BJ (cell line): ENCODE data around the gene RHOF. TPM values are rescaled to one million over a fixed set of nuclear protein-coding genes. Genes with fewer than 3 reads are reported as not detected.

Source experiments
- CTCF ChIA-PET: fragments of 350-600 bp; formaldehyde crosslinking; extraction: SDS; loops from one replicate; lab custom pipeline; 2021; ENCODE audit warnings: antibody characterized with exemption, inconsistent platforms; lab: Yijun Ruan, JAX
- POLR2A ChIA-PET: fragments of 300-600 bp; sonication (Branson Sonifier 250); formaldehyde crosslinking; extraction: SDS; loops from one replicate; lab custom pipeline; 2021; ENCODE audit warnings: antibody characterized with exemption; lab: Charles Lee
- DNase-seq: peaks from one replicate; pipeline ENCODE4 v3.0.0-alpha.2; 2011; ENCODE audit warnings: low read depth
- H3K27me3 ChIP-seq: 2 replicates; pipeline ENCODE4 v1.6.0; 2011; ENCODE audit warnings: low read length; ENCODE audit not compliant: control insufficient read depth, insufficient read depth
- H3K36me3 ChIP-seq: 2 replicates; pipeline ENCODE4 v1.5.1; 2011; ENCODE audit warnings: low read length; ENCODE audit not compliant: control insufficient read depth, insufficient read depth
- H3K4me3 ChIP-seq: 2 replicates; pipeline ENCODE4 v1.5.1; 2011; ENCODE audit warnings: low read depth, mild to moderate bottlenecking, control low read depth, low read length
- CTCF ChIP-seq: IDR thresholded peaks from 2 replicates; pipeline ENCODE4 v1.5.1; 2011; ENCODE audit warnings: low read depth, mild to moderate bottlenecking, control low read depth, inconsistent platforms, low read length, moderate library complexity; ENCODE audit not compliant: insufficient read depth
- polyA plus RNA-seq: library from polyadenylated mRNA; depleted of rRNA; stranded (reverse); fragments of >200 nt; gene quantifications from 2 replicates; pipeline ENCODE4 v1.2.3, GENCODE V29; 2011

Gene RHOF
- polyA plus RNA-seq, 1 experiment, result 3.0 TPM

DNA sequence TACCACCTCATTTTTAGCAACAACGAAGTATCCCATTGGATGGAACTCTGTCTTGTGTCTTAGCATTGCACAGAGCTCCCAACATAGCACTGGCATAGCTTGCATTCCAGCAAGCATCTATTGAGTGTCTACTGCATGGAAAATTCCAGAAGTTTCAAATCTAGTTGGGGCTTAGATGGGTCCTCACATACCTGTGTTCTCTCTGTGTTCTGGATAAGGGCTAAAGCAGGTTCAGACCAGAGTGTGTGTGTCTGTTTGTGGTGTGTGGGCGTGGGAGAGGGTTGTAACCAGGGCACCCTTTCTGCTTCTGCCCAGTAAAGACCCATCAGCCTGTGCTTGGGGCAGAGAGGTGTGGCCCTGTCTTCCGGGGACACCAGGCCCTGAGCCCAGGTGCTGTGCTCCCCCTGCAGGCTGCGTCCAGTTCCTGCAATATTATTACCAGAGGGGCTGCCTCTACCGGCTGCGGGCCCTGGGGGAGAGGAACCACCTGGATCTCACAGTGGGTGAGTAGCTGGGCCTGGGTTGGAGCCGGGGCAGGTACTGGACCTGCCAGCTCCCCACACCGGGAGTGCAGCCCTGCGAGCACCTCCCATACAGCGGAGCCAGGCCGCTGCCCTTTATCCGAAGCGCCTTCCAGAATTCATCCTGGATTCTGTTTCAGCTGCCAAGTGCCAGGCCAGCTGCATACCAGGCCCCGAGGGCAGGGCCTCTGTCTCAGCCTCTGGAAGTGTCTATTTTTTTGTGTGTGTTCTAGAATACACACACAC lies 20.3 kb downstream of the RHOF start:
- DNase-seq, result no peak
- ChIA-PET CTCF (interaction anchor here (0.6 to 17.3 kb wide), 21 partner anchors 9 to 1258 kb away, joined by 3 to 322 read pairs (median 4); partner anchors contain the start of genes PSMD9, RHOF and TMEM120B), POLR2A (no interaction called here)
- H3K27me3 ChIP-seq, result no peaks in the 10 kb centered on the region
- H3K36me3 ChIP-seq, result peaks cover 4% of the 10 kb centered on the region; the same call in 1 of the 2 replicates
- H3K4me3 ChIP-seq, result no peak overlapping the region
- peak; percentile 90 for TF ChIP-seq CTCF

DNA sequence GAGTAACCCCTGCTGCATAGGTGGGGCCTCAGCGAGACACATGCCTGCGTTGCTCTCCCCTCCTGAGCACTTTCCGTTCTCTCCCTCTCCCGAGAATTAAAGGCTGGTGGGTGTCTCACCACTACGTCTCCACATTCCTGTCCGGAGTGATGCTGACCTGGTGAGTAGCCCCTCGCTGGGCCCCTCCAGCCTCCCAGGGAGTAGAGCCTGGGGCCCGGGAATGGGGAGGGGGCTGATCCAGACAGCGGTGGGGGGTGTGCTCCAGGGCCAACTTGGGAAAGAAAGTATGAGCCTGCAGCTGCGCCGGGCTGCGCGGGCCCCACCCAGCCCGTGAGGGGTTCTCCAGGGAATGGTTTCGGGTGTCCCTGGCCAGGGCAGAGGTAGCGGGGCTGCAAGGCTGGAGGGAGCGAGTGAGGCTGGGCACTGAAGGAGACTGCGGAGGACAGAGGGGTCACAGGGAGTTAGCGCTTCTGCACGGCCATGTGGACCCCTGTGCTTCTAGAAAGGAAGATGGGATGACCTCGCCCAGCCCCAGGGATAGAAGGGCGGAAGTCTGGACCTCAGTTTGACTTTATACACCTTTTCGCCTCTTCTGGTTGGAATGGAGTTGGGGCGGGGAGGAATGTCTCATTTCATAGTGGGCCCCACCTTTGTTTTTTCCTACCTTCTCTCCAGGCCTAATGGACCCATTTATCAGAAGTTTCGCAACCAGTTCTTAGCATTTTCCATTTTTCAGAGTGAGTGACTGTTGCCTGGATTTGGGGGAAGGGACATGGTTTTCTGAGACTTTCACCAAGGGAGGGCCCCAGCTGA lies 22.5 kb downstream of the RHOF start:
- CTCF ChIA-PET, result interaction anchor here (1.1 to 17.3 kb wide), 3 partner anchors 20 to 74 kb away, joined by 3 to 322 read pairs (median 131); partner anchors contain the start of gene RHOF
- POLR2A ChIA-PET, result interaction anchor here (0.6 kb wide), 1 partner anchor 39 kb away, joined by 17 read pairs; no protein-coding TSS in a partner anchor

GRCh38 chr12:121770388-121770787 lies 23.1 kb downstream of the RHOF start:
- no peak for DNase-seq
- no peak overlapping the region for H3K4me3 ChIP-seq
- H3K27me3 ChIP-seq, result no peaks in the 10 kb centered on the region
- ChIA-PET POLR2A (interaction anchor here (0.6 kb wide), 1 partner anchor 40 kb away, joined by 17 read pairs; no protein-coding TSS in a partner anchor), CTCF (interaction anchor here (8.1 kb wide), 1 partner anchor 73 kb away, joined by 131 read pairs; no protein-coding TSS in a partner anchor)
- H3K36me3 ChIP-seq, result peaks cover 3% of the 10 kb centered on the region; the same call in 1 of the 2 replicates
- TF ChIP-seq CTCF, result no peak

More for the DNA sequence above, 22.5 kb downstream of the RHOF start:
- no peak for DNase-seq
- H3K27me3 ChIP-seq, result no peaks in the 10 kb centered on the region
- H3K36me3 ChIP-seq, result peaks cover 3% of the 10 kb centered on the region; the same call in 1 of the 2 replicates
- H3K4me3 ChIP-seq, result no peak overlapping the region
- TF ChIP-seq CTCF, result no peak

DNA sequence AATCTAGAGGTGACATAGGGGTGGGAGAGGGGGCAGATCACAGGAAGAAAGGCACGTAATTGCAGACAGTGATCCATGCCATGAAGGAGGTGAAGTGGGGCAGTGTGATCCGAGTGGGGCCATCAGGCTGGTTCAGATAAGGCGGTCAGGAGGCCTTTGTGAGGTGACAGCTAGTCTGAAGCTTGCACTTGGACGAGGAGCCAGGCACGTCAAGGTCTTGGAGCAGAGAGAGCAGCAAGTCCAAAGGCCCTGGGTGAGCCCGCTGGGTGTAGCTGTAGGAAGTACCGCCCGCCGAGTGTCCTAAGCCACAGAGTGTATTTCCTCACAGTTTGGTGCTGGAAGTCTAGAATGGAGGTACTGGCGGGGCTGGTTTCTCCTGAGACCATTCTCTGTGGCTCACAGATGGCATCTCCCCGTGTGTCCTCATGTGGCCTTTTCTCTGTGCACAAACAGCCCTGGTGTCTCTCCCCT lies 23.6 kb downstream of the RHOF start:
- POLR2A ChIA-PET, result no interaction called here
- peaks cover 3% of the 10 kb centered on the region; the same call in 1 of the 2 replicates for H3K36me3 ChIP-seq
- CTCF ChIA-PET, result interaction anchor here (1.2 kb wide), 1 partner anchor 25 kb away, joined by 14 read pairs; the partner anchor contains the start of gene RHOF
- no peak for DNase-seq
- H3K4me3 ChIP-seq, result no peak overlapping the region
- no peak for TF ChIP-seq CTCF
- no peaks in the 10 kb centered on the region for H3K27me3 ChIP-seq
